HepG2 (cell line): ENCODE measurements around the gene RTP2. TPM values are rescaled to one million over a fixed set of nuclear protein-coding genes. Genes with fewer than 3 reads are reported as not detected.

ENCODE experiments used
- BCL6 ChIP-seq: IDR thresholded peaks from 2 replicates; pipeline ENCODE4 v1.6.1; 2016; ENCODE audit warnings: missing genetic modification reagents, missing compliant biosample characterization
- EP300 ChIP-seq, 3 experiments: sonication (generic) in 1 of 3; formaldehyde crosslinking in 1 of 3; IDR thresholded peaks; 2 replicates each; pipeline versions ENCODE4 v1.5.1 to v1.6.1; 2011 to 2020; ENCODE audit warnings: low read depth in 2 of 3, low read length in 2 of 3, borderline replicate concordance in 1 of 3, improper control_type of control experiment in 1 of 3, mild to moderate bottlenecking in 1 of 3, missing genetic modification reagents in 1 of 3, moderate library complexity in 1 of 3
- GFI1 ChIP-seq: sonication (generic); formaldehyde crosslinking; IDR thresholded peaks from 2 replicates; pipeline ENCODE4 v1.5.0; 2020; ENCODE audit warnings: missing genetic modification reagents, mild to moderate bottlenecking, borderline replicate concordance
- GTF3A ChIP-seq: sonication (generic); formaldehyde crosslinking; conservative IDR thresholded peaks from 2 replicates; pipeline ENCODE4 v1.4.0; 2020; ENCODE audit warnings: mild to moderate bottlenecking, missing genetic modification reagents
- KLF16 ChIP-seq, 2 experiments: sonication (generic) in 1 of 2; formaldehyde crosslinking in 1 of 2; IDR thresholded peaks; 2 replicates each; pipeline versions ENCODE4 v1.6.1 to v1.8.0; 2016 to 2023; ENCODE audit warnings: missing genetic modification reagents in 2 of 2, missing compliant biosample characterization in 1 of 2
- MBD4 ChIP-seq: IDR thresholded peaks from 2 replicates; pipeline ENCODE4 v1.6.1; 2012; ENCODE audit warnings: low read length, inconsistent platforms, borderline replicate concordance
- MLLT10 ChIP-seq: sonication (generic); formaldehyde crosslinking; IDR thresholded peaks from 2 replicates; pipeline ENCODE4 v1.4.0; 2020; ENCODE audit warnings: missing genetic modification reagents
- PAWR ChIP-seq: sonication (generic); formaldehyde crosslinking; IDR thresholded peaks from 2 replicates; pipeline ENCODE4 v1.4.0; 2020; ENCODE audit warnings: missing genetic modification reagents, mild to moderate bottlenecking, borderline replicate concordance
- PITX1 ChIP-seq: sonication (generic); formaldehyde crosslinking; IDR thresholded peaks from 2 replicates; pipeline ENCODE4 v1.5.1; 2020; ENCODE audit warnings: mild to moderate bottlenecking, missing genetic modification reagents
- POLR2G ChIP-seq: fragments of 200-400 bp; formaldehyde crosslinking; IDR thresholded peaks from 2 replicates; pipeline ENCODE4 v1.6.1; 2018; ENCODE audit warnings: mild to moderate bottlenecking, low read depth, low read length, moderate library complexity
- REST ChIP-seq, 2 experiments: IDR thresholded peaks; 2 replicates each; pipeline ENCODE4 v1.6.1; 2011 to 2012; ENCODE audit warnings: low read length in 2 of 2, borderline replicate concordance in 1 of 2, low read depth in 1 of 2, mild to moderate bottlenecking in 1 of 2, moderate library complexity in 1 of 2
- SIN3B ChIP-seq: fragments of 150-350 bp; IDR thresholded peaks from 2 replicates; pipeline ENCODE4 v1.6.1; 2014; ENCODE audit warnings: low read length
- TEAD2 ChIP-seq: sonication (generic); formaldehyde crosslinking; IDR thresholded peaks from 2 replicates; pipeline ENCODE4 v1.9.0; 2021; ENCODE audit warnings: missing genetic modification reagents
- ZFP41 ChIP-seq: sonication (generic); formaldehyde crosslinking; IDR thresholded peaks from 2 replicates; pipeline ENCODE4 v1.4.0; 2020; ENCODE audit warnings: mild to moderate bottlenecking, missing genetic modification reagents, borderline replicate concordance
- ZMAT3 ChIP-seq: sonication (generic); formaldehyde crosslinking; conservative IDR thresholded peaks from 2 replicates; pipeline ENCODE4 v1.7.0; 2021; ENCODE audit warnings: missing genetic modification reagents
- ZNF143 ChIP-seq: sonication (generic); formaldehyde crosslinking; IDR thresholded peaks from 2 replicates; pipeline ENCODE4 v1.4.0; 2020; ENCODE audit warnings: missing genetic modification reagents
- ZNF3 ChIP-seq: IDR thresholded peaks from 2 replicates; pipeline ENCODE4 v1.7.0; 2017; ENCODE audit warnings: inconsistent platforms
- ZNF710 ChIP-seq: sonication (generic); formaldehyde crosslinking; IDR thresholded peaks from 2 replicates; pipeline ENCODE4 v1.5.0; 2020; ENCODE audit warnings: mild to moderate bottlenecking, missing genetic modification reagents, borderline replicate concordance
- ZNF724P ChIP-seq: sonication (generic); formaldehyde crosslinking; IDR thresholded peaks from 2 replicates; pipeline ENCODE4 v1.8.0; 2022; ENCODE audit warnings: missing genetic modification reagents, borderline replicate concordance
- ZNF746 ChIP-seq: sonication (generic); formaldehyde crosslinking; IDR thresholded peaks from 2 replicates; pipeline ENCODE4 v1.8.0; 2022; ENCODE audit warnings: mild to moderate bottlenecking, missing genetic modification reagents
- ZSCAN29 ChIP-seq: sonication (generic); formaldehyde crosslinking; conservative IDR thresholded peaks from 2 replicates; pipeline ENCODE4 v1.4.0; 2020; ENCODE audit warnings: mild to moderate bottlenecking, missing genetic modification reagents
- polyA plus RNA-seq, 8 experiments: library from polyadenylated mRNA; depleted of rRNA in 3 of 8; stranded (reverse) in 7 of 8; unstranded in 1 of 8; fragments of >200 nt; fragmentation: Illumina TruSeq in 4 of 8; extraction: Trizol in 4 of 8; gene quantifications; 2 replicates each; pipeline versions ENCODE4 v1.2.1 to v1.2.3, GENCODE V29; 2011 to 2016; ENCODE audit warnings: low read depth in 4 of 8, missing spikeins in 1 of 8, mixed read lengths in 1 of 8; ENCODE audit not compliant: insufficient read depth in 1 of 8
- total RNA-seq, 5 experiments: library from RNA; depleted of rRNA; stranded (reverse); fragments of >200 nt; fragmentation: Illumina TruSeq; extraction: Trizol; gene quantifications; 2 replicates each; pipeline ENCODE4 v1.2.3, GENCODE V29; 2016; ENCODE audit warnings: low read depth in 1 of 5

Gene RTP2
- total and polyA plus RNA-seq, 2 of the 13 experiments (the other 11 are each of a cell fraction or from before 2014, with no cell fraction given) = not detected

GRCh38 chr3:187750006-187750512 lies 47.7 kb upstream of the RTP2 start (continued):
- peak in 1 of 2 experiments; percentile 75; a peak in 2 of 4 replicates for TF ChIP-seq EP300 (IDR thresholded peaks at IDR 0.05; ENCODE audit: low read depth in 2 of 2, low read length in 2 of 2)
- TF ChIP-seq EP300 (CRISPR knock-in tag; IDR thresholded peaks at IDR 0.05; ENCODE audit: borderline replicate concordance) = no peak
- no peak for TF ChIP-seq TEAD2 (CRISPR knock-in tag)
- TF ChIP-seq PITX1 (CRISPR knock-in tag) = no peak
- peak; percentile 55; the same call in 1 of the 2 replicates for TF ChIP-seq BCL6 (CRISPR knock-in tag)
- no peak for TF ChIP-seq ZMAT3 (CRISPR knock-in tag)
- no peak for TF ChIP-seq PAWR (CRISPR knock-in tag)
- no peak for TF ChIP-seq ZNF3 (CRISPR knock-in tag)
- no peak for TF ChIP-seq ZNF724P (CRISPR knock-in tag)
- no peak for TF ChIP-seq ZSCAN29 (CRISPR knock-in tag)
- TF ChIP-seq KLF16 (CRISPR knock-in tag; IDR thresholded peaks at IDR 0.05) = peak in 1 of 2 experiments; percentile 39; a peak in 1 of 4 replicates
- no peak for TF ChIP-seq MLLT10 (CRISPR knock-in tag)
- TF ChIP-seq POLR2G = peak; percentile 79
- TF ChIP-seq GFI1 (CRISPR knock-in tag) = peak; percentile 91; the same call in 1 of the 2 replicates
- no peak; the same call in 1 of the 2 replicates for TF ChIP-seq MBD4
- TF ChIP-seq GTF3A (CRISPR knock-in tag) = no peak
- TF ChIP-seq SIN3B = no peak
- TF ChIP-seq ZNF746 (CRISPR knock-in tag) = 0 out of 2 replicates have a peak, but pooled peaks have one; percentile 67
- no peak for TF ChIP-seq ZNF143 (CRISPR knock-in tag)
- peak in 1 of 2 experiments; percentile 56; a peak in 1 of 4 replicates for TF ChIP-seq REST (IDR thresholded peaks at IDR 0.05; ENCODE audit: borderline replicate concordance in 1 of 2, low read depth in 1 of 2, low read length in 2 of 2)
- TF ChIP-seq ZFP41 = 0 out of 2 replicates have a peak, but pooled peaks have one; percentile 42
- TF ChIP-seq ZNF710 (CRISPR knock-in tag) = peak; percentile 60; the same call in 1 of the 2 replicates
